OCI-LY7 (cell line): ENCODE measurements around the gene DUS1L. TPM values are rescaled to one million over a fixed set of nuclear protein-coding genes. Genes with fewer than 3 reads are reported as not detected.

Source experiments
- BruUV-seq: library from RNA; stranded (reverse); fragments of 400-500 nt; replicated peaks from 2 replicates; lab custom pipeline; 2021; lab: Mats Ljungman, UMichigan
- CTCF ChIA-PET: fragments of 300-600 bp; sonication (Branson Sonifier 250); formaldehyde crosslinking; loops from one replicate; lab custom pipeline; 2022; ENCODE audit warnings: antibody characterized with exemption; ENCODE audit not compliant: unreplicated experiment; lab: Charles Lee
- POLR2A ChIA-PET: fragments of 300-600 bp; sonication (Branson Sonifier 250); formaldehyde crosslinking; loops from one replicate; lab custom pipeline; 2022; ENCODE audit warnings: antibody characterized with exemption; lab: Charles Lee
- DNase-seq: peaks from one replicate; pipeline ENCODE4 v3.0.0-alpha.2; 2015; ENCODE audit warnings: low spot score
- H2AFZ ChIP-seq: fragments of 200-600 bp; sonication (generic), shearing (Covaris generic); 2 replicates; pipeline ENCODE4 v1.6.1; 2014; ENCODE audit warnings: mild to moderate bottlenecking, antibody characterized with exemption, low read length, moderate library complexity
- H3K27ac ChIP-seq: fragments of 200-600 bp; sonication (generic); 2 replicates; pipeline ENCODE4 v1.5.1; 2014; ENCODE audit warnings: mixed run types, low read depth, mild to moderate bottlenecking, moderate library complexity, low read length, inconsistent platforms; ENCODE audit not compliant: poor library complexity, severe bottlenecking
- H3K36me3 ChIP-seq: fragments of 200-600 bp; sonication (generic); 2 replicates; pipeline ENCODE4 v1.6.1; 2014; ENCODE audit warnings: mild to moderate bottlenecking, antibody characterized with exemption, low read length, moderate library complexity, mixed read lengths; ENCODE audit not compliant: insufficient read depth
- H3K4me1 ChIP-seq: fragments of 200-600 bp; sonication (generic); 2 replicates; pipeline ENCODE4 v1.5.1; 2014; ENCODE audit warnings: mild to moderate bottlenecking, low read length; ENCODE audit not compliant: insufficient read depth, poor library complexity, severe bottlenecking
- H3K4me2 ChIP-seq: fragments of 200-600 bp; sonication (generic); 2 replicates; pipeline ENCODE4 v1.6.1; 2014; ENCODE audit warnings: mild to moderate bottlenecking, low read length
- H3K4me3 ChIP-seq: fragments of 200-600 bp; sonication (generic); 2 replicates; pipeline ENCODE4 v1.5.1; 2014; ENCODE audit warnings: mild to moderate bottlenecking, low read depth, low read length; ENCODE audit not compliant: poor library complexity, severe bottlenecking
- H3K79me2 ChIP-seq: fragments of 200-600 bp; sonication (generic); 2 replicates; pipeline ENCODE4 v1.6.1; 2016; ENCODE audit warnings: low read depth, mild to moderate bottlenecking, low read length, moderate library complexity, mixed read lengths; ENCODE audit not compliant: insufficient read depth
- H3K9me2 ChIP-seq: fragments of 200-600 bp; sonication (generic); 2 replicates; pipeline ENCODE4 v1.6.1; 2016; ENCODE audit warnings: mild to moderate bottlenecking, low read length, mixed read lengths; ENCODE audit not compliant: insufficient read depth
- H3K9me3 ChIP-seq: fragments of 200-600 bp; sonication (generic); 2 replicates; pipeline ENCODE4 v1.6.1; 2014; ENCODE audit warnings: mild to moderate bottlenecking, mixed run types, low read length, mixed read lengths
- H4K20me1 ChIP-seq: fragments of 200-600 bp; sonication (generic); 2 replicates; pipeline ENCODE4 v1.6.1; 2014; ENCODE audit warnings: mild to moderate bottlenecking, antibody characterized with exemption, low read length, moderate library complexity, mixed read lengths; ENCODE audit not compliant: insufficient read depth
- EZH2phosphoT487 ChIP-seq: fragments of 200-600 bp; sonication (generic); IDR thresholded peaks from 2 replicates; pipeline ENCODE4 v1.6.1; 2018; ENCODE audit warnings: low read depth, borderline replicate concordance, mild to moderate bottlenecking, mixed run types, antibody characterized with exemption, low read length, moderate library complexity, mixed read lengths
- intact Hi-C: fragments of 100-400 bp; cut with micrococcal nuclease; formaldehyde crosslinking; loops from one replicate; pipeline ENCODE4 v1.10.0; 2022; ENCODE audit not compliant: unreplicated experiment
- total RNA-seq, 2 experiments: library from RNA; depleted of rRNA in 1 of 2; stranded (reverse); fragments of >200 nt in 1 of 2; shearing (Covaris generic) in 1 of 2; gene quantifications; 2 replicates each; pipeline ENCODE4 v1.2.3, GENCODE V29; 2014 to 2022
- TF ChIP-seq, protein P1 (sequence below): fragments of 200-600 bp; sonication (generic); conservative IDR thresholded peaks from 2 replicates; pipeline ENCODE4 v1.5.1; 2014; ENCODE audit warnings: mild to moderate bottlenecking, antibody characterized with exemption, low read length, moderate library complexity, mixed read lengths

The DUS1L gene
- total RNA-seq, 2 experiments from 2014 or later: 320 to 388 TPM

DNA sequence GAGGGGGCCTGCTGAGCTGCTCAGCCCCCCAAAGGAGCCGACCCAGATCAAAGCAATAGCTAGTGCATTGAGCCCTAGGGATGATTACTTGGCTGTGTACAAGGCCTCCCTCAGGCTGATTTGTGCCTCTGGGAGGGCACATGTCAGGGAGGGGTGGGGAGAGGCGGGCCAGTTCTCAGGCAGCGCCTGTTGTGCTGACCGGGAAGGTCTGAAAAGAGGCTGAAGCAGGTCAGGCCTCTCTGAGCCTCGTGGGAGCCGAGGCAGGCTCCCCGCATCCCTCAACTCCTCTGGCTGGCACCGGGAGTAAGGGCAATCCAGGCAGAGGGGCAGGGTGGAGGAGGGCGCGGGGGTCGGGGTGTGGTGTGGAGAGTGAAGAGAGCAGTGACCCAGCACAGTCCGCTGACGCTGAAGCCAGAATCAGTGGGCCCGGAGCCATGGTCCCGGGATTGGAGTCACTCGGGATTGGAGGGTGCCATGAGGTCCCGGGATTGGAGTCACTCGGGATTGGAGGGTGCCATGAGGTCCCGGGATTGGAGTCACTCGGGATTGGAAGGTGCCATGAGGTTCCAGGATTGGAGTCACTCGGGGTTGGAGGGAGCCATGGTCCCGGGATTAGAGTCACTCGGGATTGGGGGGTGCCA, 31.1 kb downstream of the DUS1L start:
- Histone ChIP-seq H3K27ac (no peak overlapping the region), H3K36me3 (no peaks in the 10 kb centered on the region), H4K20me1 (0 out of 2 replicates have a peak, but pooled peaks cover 5% of the 10 kb centered on the region), H3K9me3 (no peaks in the 10 kb centered on the region), H3K4me2 (no peak overlapping the region), H3K79me2 (no peaks in the 10 kb centered on the region), H3K9me2 (no peaks in the 10 kb centered on the region), H3K4me3 (no peak overlapping the region), H3K4me1 (peaks cover 31% of the 10 kb centered on the region), H2AFZ (no peak overlapping the region)
- intact Hi-C loops: loop anchor here (5.0 kb wide), 2 partner anchors 162 to 173 kb away; partner anchors contain the start of gene ARHGDIA
- no TSS peak for BruUV-seq
- no peak for TF ChIP-seq EZH2phosphoT487
- TF ChIP-seq, protein P1, sequence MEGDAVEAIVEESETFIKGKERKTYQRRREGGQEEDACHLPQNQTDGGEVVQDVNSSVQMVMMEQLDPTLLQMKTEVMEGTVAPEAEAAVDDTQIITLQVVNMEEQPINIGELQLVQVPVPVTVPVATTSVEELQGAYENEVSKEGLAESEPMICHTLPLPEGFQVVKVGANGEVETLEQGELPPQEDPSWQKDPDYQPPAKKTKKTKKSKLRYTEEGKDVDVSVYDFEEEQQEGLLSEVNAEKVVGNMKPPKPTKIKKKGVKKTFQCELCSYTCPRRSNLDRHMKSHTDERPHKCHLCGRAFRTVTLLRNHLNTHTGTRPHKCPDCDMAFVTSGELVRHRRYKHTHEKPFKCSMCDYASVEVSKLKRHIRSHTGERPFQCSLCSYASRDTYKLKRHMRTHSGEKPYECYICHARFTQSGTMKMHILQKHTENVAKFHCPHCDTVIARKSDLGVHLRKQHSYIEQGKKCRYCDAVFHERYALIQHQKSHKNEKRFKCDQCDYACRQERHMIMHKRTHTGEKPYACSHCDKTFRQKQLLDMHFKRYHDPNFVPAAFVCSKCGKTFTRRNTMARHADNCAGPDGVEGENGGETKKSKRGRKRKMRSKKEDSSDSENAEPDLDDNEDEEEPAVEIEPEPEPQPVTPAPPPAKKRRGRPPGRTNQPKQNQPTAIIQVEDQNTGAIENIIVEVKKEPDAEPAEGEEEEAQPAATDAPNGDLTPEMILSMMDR: no peak
- DNase-seq: no peak
- CTCF ChIA-PET: interaction anchor here (0.6 kb wide), 1 partner anchor 13 kb away, joined by 4 read pairs; no protein-coding TSS in a partner anchor
- POLR2A ChIA-PET: interaction anchor here (1.2 kb wide), 1 partner anchor 12 kb away, joined by 4 read pairs; the partner anchor contains the start of genes CENPX and LRRC45

DNA sequence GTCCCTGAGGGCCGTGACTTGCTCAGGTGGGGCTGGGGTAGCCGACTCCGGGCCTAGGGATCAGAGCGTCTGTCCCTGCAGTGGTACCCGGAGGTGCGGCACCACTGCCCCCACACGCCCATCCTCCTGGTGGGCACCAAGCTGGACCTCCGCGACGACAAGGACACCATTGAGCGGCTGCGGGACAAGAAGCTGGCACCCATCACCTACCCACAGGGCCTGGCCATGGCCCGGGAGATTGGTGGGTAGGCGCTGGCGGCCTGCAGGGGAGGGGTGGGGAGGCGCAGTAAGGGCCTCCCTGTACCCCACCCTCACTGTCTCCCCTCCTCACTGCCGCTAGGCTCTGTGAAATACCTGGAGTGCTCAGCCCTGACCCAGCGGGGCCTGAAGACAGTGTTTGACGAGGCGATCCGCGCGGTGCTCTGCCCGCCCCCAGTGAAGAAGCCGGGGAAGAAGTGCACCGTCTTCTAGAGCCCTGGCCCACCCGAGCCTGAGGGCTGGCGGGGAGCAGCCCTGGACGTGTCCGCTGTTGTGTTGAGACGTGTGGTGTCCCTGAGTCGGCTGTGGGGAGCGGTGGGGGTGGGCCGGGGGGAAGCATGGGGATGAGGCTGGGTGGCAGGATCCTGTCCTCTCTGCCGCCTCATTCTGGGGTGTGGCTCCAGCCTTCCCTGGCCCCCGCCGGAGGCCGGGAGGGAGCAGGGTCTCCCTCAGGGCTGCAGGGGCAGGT, 32.1 kb downstream of the DUS1L start:
- CTCF ChIA-PET: no interaction called here
- Histone ChIP-seq H3K4me2 (no peak overlapping the region), H3K36me3 (no peaks in the 10 kb centered on the region), H3K9me3 (no peaks in the 10 kb centered on the region), H3K79me2 (no peaks in the 10 kb centered on the region), H3K4me3 (no peak overlapping the region), H3K4me1 (peaks cover 25% of the 10 kb centered on the region), H2AFZ (no peak overlapping the region), H3K27ac (no peak overlapping the region), H4K20me1 (0 out of 2 replicates have a peak, but pooled peaks cover 5% of the 10 kb centered on the region), H3K9me2 (no peaks in the 10 kb centered on the region)
- POLR2A ChIA-PET: no interaction called here
- DNase-seq: no peak
- no TSS peak for BruUV-seq
- TF ChIP-seq, protein P1: no peak
- no peak for TF ChIP-seq EZH2phosphoT487
- intact Hi-C loops: loop anchor here (5.0 kb wide), 1 partner anchor 174 kb away; no protein-coding TSS in a partner anchor
